NB4 (cell line): Measurements from ENCODE around the gene POLD1.

ENCODE experiments used
- DNase-seq: peaks from one replicate; pipeline ENCODE4 v3.0.0; 2010; ENCODE audit warnings: low read depth
- H3K4me3 ChIP-seq: one replicate; pipeline ENCODE4 v1.5.1; 2011; ENCODE audit warnings: mild to moderate bottlenecking, low read depth, low read length, moderate library complexity
- MYC ChIP-seq: IDR thresholded peaks from 2 replicates; pipeline ENCODE4 v1.6.1; 2011; ENCODE audit warnings: low read depth, low read length
- POLR2A ChIP-seq: IDR thresholded peaks from 2 replicates; pipeline ENCODE4 v1.6.1; 2011; ENCODE audit warnings: mild to moderate bottlenecking; ENCODE audit not compliant: insufficient read length; ENCODE audit errors: extremely low read depth
- TF ChIP-seq, protein P1 (sequence below): IDR thresholded peaks from 2 replicates; pipeline ENCODE4 v1.6.1; 2011; ENCODE audit warnings: low read depth, low read length
- TF ChIP-seq, protein P2 (sequence below): IDR thresholded peaks from one replicate; pipeline ENCODE4 v1.5.1; 2012; ENCODE audit warnings: low read depth, low read length

POLD1 gene

GRCh38 chr19:50444059-50444458, 59.9 kb downstream of the POLD1 start:
- TF ChIP-seq, protein P1, sequence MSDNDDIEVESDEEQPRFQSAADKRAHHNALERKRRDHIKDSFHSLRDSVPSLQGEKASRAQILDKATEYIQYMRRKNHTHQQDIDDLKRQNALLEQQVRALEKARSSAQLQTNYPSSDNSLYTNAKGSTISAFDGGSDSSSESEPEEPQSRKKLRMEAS, result no peak
- TF ChIP-seq MYC (no peak), POLR2A (no peak)
- TF ChIP-seq, protein P2, sequence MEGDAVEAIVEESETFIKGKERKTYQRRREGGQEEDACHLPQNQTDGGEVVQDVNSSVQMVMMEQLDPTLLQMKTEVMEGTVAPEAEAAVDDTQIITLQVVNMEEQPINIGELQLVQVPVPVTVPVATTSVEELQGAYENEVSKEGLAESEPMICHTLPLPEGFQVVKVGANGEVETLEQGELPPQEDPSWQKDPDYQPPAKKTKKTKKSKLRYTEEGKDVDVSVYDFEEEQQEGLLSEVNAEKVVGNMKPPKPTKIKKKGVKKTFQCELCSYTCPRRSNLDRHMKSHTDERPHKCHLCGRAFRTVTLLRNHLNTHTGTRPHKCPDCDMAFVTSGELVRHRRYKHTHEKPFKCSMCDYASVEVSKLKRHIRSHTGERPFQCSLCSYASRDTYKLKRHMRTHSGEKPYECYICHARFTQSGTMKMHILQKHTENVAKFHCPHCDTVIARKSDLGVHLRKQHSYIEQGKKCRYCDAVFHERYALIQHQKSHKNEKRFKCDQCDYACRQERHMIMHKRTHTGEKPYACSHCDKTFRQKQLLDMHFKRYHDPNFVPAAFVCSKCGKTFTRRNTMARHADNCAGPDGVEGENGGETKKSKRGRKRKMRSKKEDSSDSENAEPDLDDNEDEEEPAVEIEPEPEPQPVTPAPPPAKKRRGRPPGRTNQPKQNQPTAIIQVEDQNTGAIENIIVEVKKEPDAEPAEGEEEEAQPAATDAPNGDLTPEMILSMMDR, result no peak
- DNase-seq, result no peak
- H3K4me3 ChIP-seq, result no peak overlapping the region

- DNase-seq, result no peak
- TF ChIP-seq, protein P2, result no peak
- TF ChIP-seq, protein P1, result no peak
- TF ChIP-seq MYC (no peak), POLR2A (no peak)
- no peak overlapping the region for H3K4me3 ChIP-seq
Measured at GRCh38 chr19:50447053-50447452, 62.9 kb downstream of the POLD1 start.

DNA sequence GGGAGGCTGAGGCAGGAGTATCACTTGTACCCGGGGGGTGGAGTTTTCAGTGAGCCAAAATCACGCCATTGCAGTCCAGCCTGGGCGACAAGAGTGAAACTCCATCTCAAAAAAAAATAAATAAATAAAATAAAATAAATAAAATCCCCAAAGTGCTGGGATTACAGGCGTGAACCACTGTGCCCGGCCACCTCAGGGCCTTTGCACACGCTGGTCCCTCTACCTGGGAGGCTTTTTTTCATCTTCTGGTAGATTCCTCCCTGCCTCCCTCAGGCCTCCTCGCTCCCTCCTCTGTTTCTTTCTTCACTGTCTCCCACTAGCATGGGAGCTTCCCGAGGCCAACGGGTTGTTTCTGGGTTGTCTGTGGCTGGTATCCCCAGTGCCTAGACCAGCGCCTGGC, 63.6 kb downstream of the POLD1 start:
- TF ChIP-seq, protein P2, result no peak
- TF ChIP-seq, protein P1, result no peak
- no peak for TF ChIP-seq MYC
- TF ChIP-seq POLR2A, result no peak

DNA sequence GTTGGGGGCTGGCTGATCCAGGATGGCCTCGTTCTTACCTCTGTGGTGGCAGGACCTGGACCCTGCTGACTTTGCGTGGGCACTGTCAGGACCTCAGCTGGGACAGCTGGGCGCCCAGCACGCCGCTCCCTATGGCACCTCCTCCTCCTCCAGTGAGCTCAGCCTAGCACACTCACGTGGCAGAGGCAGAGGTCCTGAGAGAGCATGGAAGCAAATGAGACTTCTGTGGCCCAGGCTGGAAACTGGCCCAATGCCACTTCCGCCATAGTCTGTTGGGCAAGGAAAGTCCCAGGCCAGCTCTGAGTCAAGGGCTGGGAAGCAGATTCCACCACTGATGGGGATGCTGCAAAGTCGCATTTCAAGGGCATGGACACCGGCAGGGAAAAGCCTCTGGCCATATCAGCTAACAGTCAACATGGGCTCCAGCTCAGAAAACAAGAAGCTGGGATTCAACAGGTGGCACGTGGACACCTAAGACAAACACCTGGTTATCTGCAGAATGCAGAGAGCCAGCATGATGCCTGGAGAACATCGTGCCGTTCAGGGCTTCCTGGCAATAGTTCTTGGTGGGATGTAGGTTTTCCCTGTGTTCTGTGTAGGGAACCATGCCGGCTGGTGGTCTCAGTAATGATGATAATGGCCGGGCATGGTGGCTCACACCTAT, 65.2 kb downstream of the POLD1 start:
- H3K4me3 ChIP-seq, result no peak overlapping the region
- DNase-seq, result no peak
- TF ChIP-seq, protein P1, result 0 out of 2 replicates have a peak, but pooled peaks have one; percentile 7
- no peak for TF ChIP-seq POLR2A

More for the DNA sequence above, 63.6 kb downstream of the POLD1 start:
- no peak overlapping the region for H3K4me3 ChIP-seq
- DNase-seq, result no peak

DNA sequence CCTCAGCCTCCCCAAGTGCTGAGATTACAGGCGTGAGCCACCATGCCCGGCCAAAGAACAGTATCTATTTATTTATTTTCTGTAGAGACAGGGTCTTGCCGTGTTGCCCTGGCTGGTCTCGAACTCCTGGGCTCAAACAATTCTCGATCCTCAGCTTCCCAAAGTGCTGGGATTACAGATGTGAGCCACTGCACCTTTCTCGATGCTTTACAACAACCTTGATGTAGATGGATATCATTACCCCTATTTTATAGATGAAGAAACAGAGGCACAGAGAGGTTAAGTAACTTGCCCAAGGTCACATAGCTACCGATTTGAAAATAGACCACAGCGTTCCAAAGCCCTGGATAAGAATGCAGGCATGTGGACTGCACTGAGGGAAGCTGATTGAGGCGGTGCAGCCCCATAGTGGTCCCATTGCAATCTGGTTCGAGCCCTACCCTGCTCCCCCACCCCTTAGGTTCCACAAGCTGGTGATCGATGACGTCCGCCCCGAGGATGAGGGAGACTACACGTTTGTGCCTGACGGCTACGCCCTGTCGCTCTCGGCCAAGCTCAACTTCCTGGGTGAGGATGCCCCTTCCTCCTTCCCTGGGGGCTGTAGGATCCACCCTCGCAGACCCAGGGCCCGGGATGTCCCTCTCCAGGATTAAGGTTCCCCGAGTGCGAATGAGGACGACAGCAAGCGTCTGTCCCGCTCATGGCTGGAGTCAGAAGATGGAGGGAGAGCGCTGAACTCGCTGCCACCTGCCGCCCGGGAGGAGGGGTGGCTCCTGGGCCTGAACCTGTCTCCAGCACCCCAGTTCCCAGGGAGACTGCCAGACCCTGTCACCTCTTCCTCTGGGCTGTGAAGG, 66.4 kb downstream of the POLD1 start:
- DNase-seq, result no peak
- no peak for TF ChIP-seq POLR2A
- TF ChIP-seq MYC, result no peak
- TF ChIP-seq, protein P2, result no peak
- TF ChIP-seq, protein P1, result no peak
- H3K4me3 ChIP-seq, result no peak overlapping the region

DNA sequence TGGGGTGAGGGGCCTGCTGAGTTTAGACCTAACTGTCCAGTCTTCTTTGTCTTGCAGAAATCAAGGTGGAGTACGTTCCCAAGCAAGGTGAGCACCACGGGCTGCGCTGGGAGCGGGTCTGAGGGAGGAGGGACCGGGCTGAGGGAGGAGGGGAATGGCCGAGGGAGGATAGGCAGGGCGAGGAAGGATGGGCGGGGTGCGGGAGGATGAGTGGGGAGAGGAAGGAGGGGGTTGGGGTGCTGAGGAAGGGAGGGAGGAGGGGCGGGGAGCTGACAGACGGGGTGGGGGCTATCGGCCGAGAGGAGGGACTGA, 67.0 kb downstream of the POLD1 start:
- no peak overlapping the region for H3K4me3 ChIP-seq
- DNase-seq, result no peak

More for the DNA sequence above, 67.0 kb downstream of the POLD1 start:
- TF ChIP-seq POLR2A (no peak), MYC (no peak)
- TF ChIP-seq, protein P1, result no peak
- TF ChIP-seq, protein P2, result no peak
